RWPE2 (cell line): Measurements from ENCODE around the gene CLEC16A.

Experiments
- ATAC-seq: fragments of 200-7000 bp; cut with Tn5 transposase; 3 replicates; pipeline ENCODE4 v1.9.1; 2021; ENCODE audit warnings: low read depth
- DNase-seq: peaks from one replicate; pipeline ENCODE4 v3.0.0-alpha.2; 2020; ENCODE audit warnings: low spot score
- H3K27ac ChIP-seq: fragments of 450-650 bp; 2 replicates; pipeline ENCODE4 v1.5.1; 2017; ENCODE audit warnings: mild to moderate bottlenecking; ENCODE audit not compliant: poor library complexity, severe bottlenecking
- H3K27me3 ChIP-seq: fragments of 250-450 bp; sonication (Bioruptor Pico); 2 replicates; pipeline ENCODE4 v1.5.1; 2021; ENCODE audit warnings: mild to moderate bottlenecking, moderate library complexity; ENCODE audit not compliant: insufficient read depth, poor library complexity, severe bottlenecking
- H3K36me3 ChIP-seq: fragments of 250-450 bp; sonication (Bioruptor Pico); 2 replicates; pipeline ENCODE4 v1.5.1; 2020; ENCODE audit warnings: low read depth, mild to moderate bottlenecking, moderate library complexity
- H3K4me1 ChIP-seq: fragments of 250-450 bp; sonication (Bioruptor Pico); 2 replicates; pipeline ENCODE4 v1.5.1; 2021; ENCODE audit warnings: mild to moderate bottlenecking, moderate library complexity; ENCODE audit not compliant: insufficient read depth, poor library complexity, severe bottlenecking
- H3K4me3 ChIP-seq: fragments of 250-450 bp; sonication (Bioruptor Pico); 2 replicates; pipeline ENCODE4 v1.5.1; 2021; ENCODE audit warnings: mild to moderate bottlenecking, moderate library complexity; ENCODE audit not compliant: severe bottlenecking
- H3K9me3 ChIP-seq: fragments of 250-450 bp; sonication (Bioruptor Pico); 2 replicates; pipeline ENCODE4 v1.5.1; 2021; ENCODE audit warnings: mild to moderate bottlenecking, moderate library complexity; ENCODE audit not compliant: severe bottlenecking
- TF ChIP-seq, protein P1 (sequence below): fragments of 450-650 bp; IDR thresholded peaks from one replicate; pipeline ENCODE4 v1.5.1; 2017; ENCODE audit warnings: mild to moderate bottlenecking, moderate library complexity; ENCODE audit not compliant: poor library complexity, severe bottlenecking

The CLEC16A gene

DNA sequence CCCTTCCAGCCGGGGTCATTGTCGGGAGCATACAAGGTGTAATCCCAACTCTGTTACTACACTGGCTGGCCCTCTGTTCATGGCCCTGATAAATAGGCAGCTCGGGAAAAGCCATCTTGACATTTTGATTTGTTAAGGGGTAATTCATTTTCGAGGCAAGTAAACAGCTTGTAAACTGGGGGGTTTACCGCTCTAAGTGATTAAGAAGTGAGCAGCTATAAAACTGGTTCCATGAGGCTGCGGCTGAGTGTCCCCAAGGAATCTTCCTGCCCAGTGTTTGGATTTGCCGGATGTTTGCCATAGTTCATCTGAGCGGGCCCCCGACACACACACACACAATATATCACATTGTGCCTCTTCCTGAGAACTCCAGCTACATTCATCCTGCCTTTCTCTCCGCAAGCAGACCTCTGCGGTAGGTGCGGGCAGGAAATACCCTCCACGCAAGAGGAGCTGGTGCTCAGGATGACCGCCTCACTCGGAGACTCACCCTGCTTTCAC, 219.4 kb downstream of the CLEC16A start:
- TF ChIP-seq, protein P1, sequence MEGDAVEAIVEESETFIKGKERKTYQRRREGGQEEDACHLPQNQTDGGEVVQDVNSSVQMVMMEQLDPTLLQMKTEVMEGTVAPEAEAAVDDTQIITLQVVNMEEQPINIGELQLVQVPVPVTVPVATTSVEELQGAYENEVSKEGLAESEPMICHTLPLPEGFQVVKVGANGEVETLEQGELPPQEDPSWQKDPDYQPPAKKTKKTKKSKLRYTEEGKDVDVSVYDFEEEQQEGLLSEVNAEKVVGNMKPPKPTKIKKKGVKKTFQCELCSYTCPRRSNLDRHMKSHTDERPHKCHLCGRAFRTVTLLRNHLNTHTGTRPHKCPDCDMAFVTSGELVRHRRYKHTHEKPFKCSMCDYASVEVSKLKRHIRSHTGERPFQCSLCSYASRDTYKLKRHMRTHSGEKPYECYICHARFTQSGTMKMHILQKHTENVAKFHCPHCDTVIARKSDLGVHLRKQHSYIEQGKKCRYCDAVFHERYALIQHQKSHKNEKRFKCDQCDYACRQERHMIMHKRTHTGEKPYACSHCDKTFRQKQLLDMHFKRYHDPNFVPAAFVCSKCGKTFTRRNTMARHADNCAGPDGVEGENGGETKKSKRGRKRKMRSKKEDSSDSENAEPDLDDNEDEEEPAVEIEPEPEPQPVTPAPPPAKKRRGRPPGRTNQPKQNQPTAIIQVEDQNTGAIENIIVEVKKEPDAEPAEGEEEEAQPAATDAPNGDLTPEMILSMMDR: no peak
- Histone ChIP-seq H3K36me3 (no peaks in the 10 kb centered on the region), H3K27me3 (no peaks in the 10 kb centered on the region), H3K4me3 (no peak overlapping the region), H3K9me3 (no peaks in the 10 kb centered on the region), H3K27ac (no peak overlapping the region), H3K4me1 (no peaks in the 10 kb centered on the region)
- no peak for ATAC-seq
- no peak for DNase-seq

DNA sequence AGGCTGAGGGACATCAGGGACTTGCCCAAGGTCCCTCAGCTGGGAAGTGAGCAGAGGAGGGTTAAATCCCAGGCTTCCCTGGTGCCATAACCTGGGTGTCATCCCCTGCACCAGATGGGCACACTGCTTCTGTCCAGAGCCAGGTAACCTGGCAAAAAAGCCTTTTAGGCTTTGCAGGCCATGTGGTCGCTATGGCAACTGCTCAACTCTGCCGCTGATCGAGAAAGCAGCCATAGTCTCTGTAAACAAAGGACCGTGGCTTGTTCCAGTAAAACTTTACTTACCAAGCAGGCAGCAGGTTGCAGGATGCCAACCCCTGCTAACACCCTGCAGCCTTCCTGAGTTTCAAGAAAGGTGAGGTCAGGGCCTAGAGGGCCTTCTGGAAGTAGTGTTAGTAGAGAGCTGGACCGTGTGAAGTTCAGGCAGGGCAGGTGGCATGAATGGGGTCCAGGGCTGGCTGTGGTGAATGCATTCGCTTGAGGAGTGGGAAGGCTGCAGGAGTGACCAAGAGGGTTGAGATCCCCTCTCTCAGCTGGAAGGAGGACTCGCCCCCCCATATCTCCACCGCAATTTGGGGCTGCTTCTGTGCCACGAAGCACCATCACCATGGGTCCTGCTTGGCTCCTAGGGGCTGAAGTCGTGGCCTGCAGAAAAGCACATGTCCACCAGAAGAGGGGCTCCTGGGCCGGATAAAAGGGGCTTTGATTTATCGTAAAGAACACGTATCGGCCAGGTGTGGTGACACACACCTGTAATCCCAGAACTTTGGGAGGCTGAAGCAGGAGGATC, 220.3 kb downstream of the CLEC16A start:
- no peak for ATAC-seq
- no peaks in the 10 kb centered on the region for H3K4me1 ChIP-seq
- H3K27me3 ChIP-seq: no peaks in the 10 kb centered on the region
- TF ChIP-seq, protein P1: no peak
- no peak overlapping the region for H3K27ac ChIP-seq
- DNase-seq: no peak
- no peak overlapping the region for H3K4me3 ChIP-seq
- H3K36me3 ChIP-seq: no peaks in the 10 kb centered on the region
- no peaks in the 10 kb centered on the region for H3K9me3 ChIP-seq

DNA sequence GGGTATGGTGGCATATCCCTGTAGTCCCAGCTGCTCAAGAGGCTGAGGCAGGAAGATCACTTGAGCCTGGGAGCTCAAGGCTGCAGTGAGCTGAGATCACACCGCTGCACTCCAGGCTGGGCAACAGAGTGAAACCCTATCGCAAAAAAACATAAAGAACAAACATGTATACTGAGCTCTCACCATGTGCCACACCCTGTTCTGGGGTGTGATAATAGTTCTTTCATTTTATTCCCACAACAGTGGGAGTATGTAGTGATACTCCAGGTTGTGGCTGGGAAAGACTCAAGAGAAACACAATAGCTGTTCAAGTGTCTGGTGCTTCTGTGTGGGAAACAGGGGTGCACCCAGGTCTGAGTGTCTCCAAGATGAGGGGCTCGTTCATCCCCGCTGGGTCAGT, 221.0 kb downstream of the CLEC16A start:
- TF ChIP-seq, protein P1: no peak

DNA sequence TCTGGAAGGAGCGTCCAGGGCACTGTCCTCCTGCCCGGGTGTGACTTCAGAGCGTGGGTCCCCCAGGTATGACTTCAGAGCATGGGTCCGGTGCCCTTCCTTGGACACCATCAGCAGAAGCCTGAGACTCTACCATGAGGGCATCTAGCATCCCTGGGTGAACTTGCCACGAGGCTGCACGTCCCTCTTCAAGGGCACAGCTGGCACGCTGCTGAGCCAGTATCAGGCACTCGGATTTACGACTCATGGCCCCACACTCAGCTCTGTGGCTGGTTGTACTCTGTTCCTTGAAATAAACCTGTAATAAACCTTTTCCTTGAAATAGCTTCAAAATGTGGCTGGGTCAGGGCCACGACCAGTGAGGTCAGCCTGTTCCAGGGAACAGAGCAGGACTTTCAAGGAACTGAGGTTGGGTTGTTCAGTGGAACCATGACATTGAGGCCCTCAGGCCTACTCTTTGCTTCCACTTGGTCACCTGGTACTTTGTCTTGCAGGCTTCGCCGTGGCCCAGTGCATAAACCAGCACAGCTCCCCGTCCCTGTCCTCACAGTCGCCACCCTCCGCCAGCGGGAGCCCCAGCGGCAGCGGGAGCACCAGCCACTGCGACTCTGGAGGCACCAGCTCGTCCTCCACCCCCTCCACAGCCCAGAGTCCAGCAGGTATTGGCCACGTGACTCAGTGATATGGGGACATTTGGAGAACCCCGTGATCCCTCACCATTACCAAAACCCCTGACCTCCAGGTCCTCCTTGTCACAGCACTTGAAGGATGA, 221.7 kb downstream of the CLEC16A start:
- Histone ChIP-seq H3K36me3 (no peaks in the 10 kb centered on the region), H3K4me3 (no peak overlapping the region), H3K9me3 (no peaks in the 10 kb centered on the region), H3K4me1 (no peaks in the 10 kb centered on the region), H3K27me3 (no peaks in the 10 kb centered on the region), H3K27ac (no peak overlapping the region)
- TF ChIP-seq, protein P1: no peak
- no peak for DNase-seq
- ATAC-seq: no peak

More for the DNA sequence above, 221.0 kb downstream of the CLEC16A start:
- Histone ChIP-seq H3K9me3 (no peaks in the 10 kb centered on the region), H3K4me1 (no peaks in the 10 kb centered on the region), H3K4me3 (no peak overlapping the region), H3K27me3 (no peaks in the 10 kb centered on the region), H3K27ac (no peak overlapping the region), H3K36me3 (no peaks in the 10 kb centered on the region)
- DNase-seq: no peak
- ATAC-seq: no peak

DNA sequence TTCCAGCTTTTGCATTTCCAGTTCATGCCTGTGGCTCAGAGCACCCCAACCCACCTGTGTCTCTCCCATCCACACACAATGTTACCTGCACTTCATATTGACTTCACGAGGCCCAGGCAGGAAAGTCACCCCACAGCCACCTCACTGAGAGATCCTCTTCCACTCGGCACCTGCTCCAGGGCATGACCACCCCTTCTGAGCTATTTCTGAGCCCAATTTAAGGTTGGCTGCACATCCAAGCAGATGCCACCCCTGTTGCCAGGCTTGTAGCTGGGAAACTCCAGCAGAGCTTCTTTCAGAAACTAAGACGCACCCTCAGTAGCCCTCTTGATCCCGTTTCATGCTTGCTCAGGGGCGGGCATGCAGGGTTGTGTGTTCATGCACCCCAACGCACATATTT, 223.2 kb downstream of the CLEC16A start:
- no peak overlapping the region for H3K27ac ChIP-seq
- no peaks in the 10 kb centered on the region for H3K27me3 ChIP-seq
- DNase-seq (no peak), ATAC-seq (no peak)
- H3K4me3 ChIP-seq: no peak overlapping the region
- no peaks in the 10 kb centered on the region for H3K36me3 ChIP-seq
- H3K9me3 ChIP-seq: no peaks in the 10 kb centered on the region
- no peaks in the 10 kb centered on the region for H3K4me1 ChIP-seq
- TF ChIP-seq, protein P1: no peak
